WTC11 (cell line): Measurements from ENCODE around the gene HSD17B12.

ENCODE experiments used
- CREB1 ChIP-seq: sonication (generic); formaldehyde crosslinking; IDR thresholded peaks from 2 replicates; pipeline ENCODE4 v1.8.0; 2023; ENCODE audit warnings: mild to moderate bottlenecking, missing genetic modification reagents
- CREM ChIP-seq: sonication (generic); formaldehyde crosslinking; IDR thresholded peaks from 2 replicates; pipeline ENCODE4 v1.8.1; 2022; ENCODE audit warnings: mild to moderate bottlenecking, missing genetic modification reagents, moderate library complexity
- GABPB1 ChIP-seq: sonication (generic); formaldehyde crosslinking; IDR thresholded peaks from 2 replicates; pipeline ENCODE4 v1.8.1; 2023; ENCODE audit warnings: mild to moderate bottlenecking, missing genetic modification reagents
- RELA ChIP-seq: sonication (generic); formaldehyde crosslinking; IDR thresholded peaks from 2 replicates; pipeline ENCODE4 v1.8.1; 2022; ENCODE audit warnings: missing genetic modification reagents, mild to moderate bottlenecking, borderline replicate concordance
- SP1 ChIP-seq: sonication (generic); formaldehyde crosslinking; conservative IDR thresholded peaks from 2 replicates; pipeline ENCODE4 v1.8.1; 2022; ENCODE audit warnings: missing genetic modification reagents
- TEAD4 ChIP-seq: sonication (generic); formaldehyde crosslinking; IDR thresholded peaks from 2 replicates; pipeline ENCODE4 v1.8.0; 2022; ENCODE audit warnings: mild to moderate bottlenecking, missing genetic modification reagents
- ZBTB21 ChIP-seq: sonication (generic); formaldehyde crosslinking; IDR thresholded peaks from 2 replicates; pipeline ENCODE4 v1.8.1; 2023; ENCODE audit warnings: mild to moderate bottlenecking, missing genetic modification reagents, borderline replicate concordance
- TF ChIP-seq, protein P1 (sequence below): sonication (generic); formaldehyde crosslinking; IDR thresholded peaks from 2 replicates; pipeline ENCODE4 v1.8.1; 2022; ENCODE audit warnings: missing genetic modification reagents, borderline replicate concordance
- TF ChIP-seq, protein P2 (sequence below): sonication (generic); formaldehyde crosslinking; conservative IDR thresholded peaks from 2 replicates; pipeline ENCODE4 v1.8.1; 2022; ENCODE audit warnings: mild to moderate bottlenecking, missing genetic modification reagents
- TF ChIP-seq, protein P3 (sequence below): fragments of 200-600 bp; IDR thresholded peaks from 2 replicates; pipeline ENCODE4 v1.8.0; 2022; ENCODE audit warnings: antibody characterized with exemption
- TF ChIP-seq, protein P4 (sequence below): sonication (generic); formaldehyde crosslinking; IDR thresholded peaks from 2 replicates; pipeline ENCODE4 v1.8.0; 2022; ENCODE audit warnings: mild to moderate bottlenecking, missing genetic modification reagents
- TF ChIP-seq, protein P5 (sequence below): sonication (generic); formaldehyde crosslinking; IDR thresholded peaks from 2 replicates; pipeline ENCODE4 v1.8.1; 2022; ENCODE audit warnings: low read depth, mild to moderate bottlenecking, moderate library complexity, missing genetic modification reagents, borderline replicate concordance
- TF ChIP-seq, protein P6 (sequence below): sonication (generic); formaldehyde crosslinking; IDR thresholded peaks from 2 replicates; pipeline ENCODE4 v1.8.0; 2022; ENCODE audit warnings: mild to moderate bottlenecking, missing genetic modification reagents
- TF ChIP-seq, protein P7 (sequence below): fragments of 250-450 bp; sonication (Bioruptor Pico); IDR thresholded peaks from 2 replicates; pipeline ENCODE4 v1.9.0; 2021; ENCODE audit warnings: mild to moderate bottlenecking

DNA sequence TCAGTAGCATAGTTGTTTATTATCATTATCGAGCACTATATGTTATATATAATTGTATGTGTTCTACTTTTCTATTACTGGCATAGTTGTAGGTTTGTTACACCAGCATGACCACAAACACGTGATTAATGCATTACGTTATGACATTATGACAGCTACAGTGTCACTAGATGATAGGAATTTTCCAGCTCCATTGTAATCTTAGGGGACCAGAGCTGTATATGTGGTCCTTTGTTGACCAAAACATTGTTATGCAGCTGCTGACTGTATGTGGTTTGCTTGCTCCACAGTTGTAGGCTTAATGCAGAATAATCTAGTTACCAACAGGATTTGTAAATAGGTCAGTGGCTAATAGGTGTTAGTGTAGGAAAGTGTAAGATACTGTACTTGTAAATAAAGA, 66.1 kb downstream of the HSD17B12 start:
- TF ChIP-seq, protein P1, sequence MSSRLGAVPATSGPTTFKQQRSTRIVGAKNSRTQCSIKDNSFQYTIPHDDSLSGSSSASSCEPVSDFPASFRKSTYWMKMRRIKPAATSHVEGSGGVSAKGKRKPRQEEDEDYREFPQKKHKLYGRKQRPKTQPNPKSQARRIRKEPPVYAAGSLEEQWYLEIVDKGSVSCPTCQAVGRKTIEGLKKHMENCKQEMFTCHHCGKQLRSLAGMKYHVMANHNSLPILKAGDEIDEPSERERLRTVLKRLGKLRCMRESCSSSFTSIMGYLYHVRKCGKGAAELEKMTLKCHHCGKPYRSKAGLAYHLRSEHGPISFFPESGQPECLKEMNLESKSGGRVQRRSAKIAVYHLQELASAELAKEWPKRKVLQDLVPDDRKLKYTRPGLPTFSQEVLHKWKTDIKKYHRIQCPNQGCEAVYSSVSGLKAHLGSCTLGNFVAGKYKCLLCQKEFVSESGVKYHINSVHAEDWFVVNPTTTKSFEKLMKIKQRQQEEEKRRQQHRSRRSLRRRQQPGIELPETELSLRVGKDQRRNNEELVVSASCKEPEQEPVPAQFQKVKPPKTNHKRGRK = no peak
- TF ChIP-seq, protein P2, sequence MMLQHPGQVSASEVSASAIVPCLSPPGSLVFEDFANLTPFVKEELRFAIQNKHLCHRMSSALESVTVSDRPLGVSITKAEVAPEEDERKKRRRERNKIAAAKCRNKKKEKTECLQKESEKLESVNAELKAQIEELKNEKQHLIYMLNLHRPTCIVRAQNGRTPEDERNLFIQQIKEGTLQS (CRISPR knock-in tag) = no peak
- TF ChIP-seq, protein P3, sequence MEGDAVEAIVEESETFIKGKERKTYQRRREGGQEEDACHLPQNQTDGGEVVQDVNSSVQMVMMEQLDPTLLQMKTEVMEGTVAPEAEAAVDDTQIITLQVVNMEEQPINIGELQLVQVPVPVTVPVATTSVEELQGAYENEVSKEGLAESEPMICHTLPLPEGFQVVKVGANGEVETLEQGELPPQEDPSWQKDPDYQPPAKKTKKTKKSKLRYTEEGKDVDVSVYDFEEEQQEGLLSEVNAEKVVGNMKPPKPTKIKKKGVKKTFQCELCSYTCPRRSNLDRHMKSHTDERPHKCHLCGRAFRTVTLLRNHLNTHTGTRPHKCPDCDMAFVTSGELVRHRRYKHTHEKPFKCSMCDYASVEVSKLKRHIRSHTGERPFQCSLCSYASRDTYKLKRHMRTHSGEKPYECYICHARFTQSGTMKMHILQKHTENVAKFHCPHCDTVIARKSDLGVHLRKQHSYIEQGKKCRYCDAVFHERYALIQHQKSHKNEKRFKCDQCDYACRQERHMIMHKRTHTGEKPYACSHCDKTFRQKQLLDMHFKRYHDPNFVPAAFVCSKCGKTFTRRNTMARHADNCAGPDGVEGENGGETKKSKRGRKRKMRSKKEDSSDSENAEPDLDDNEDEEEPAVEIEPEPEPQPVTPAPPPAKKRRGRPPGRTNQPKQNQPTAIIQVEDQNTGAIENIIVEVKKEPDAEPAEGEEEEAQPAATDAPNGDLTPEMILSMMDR = no peak
- TF ChIP-seq, protein P4, sequence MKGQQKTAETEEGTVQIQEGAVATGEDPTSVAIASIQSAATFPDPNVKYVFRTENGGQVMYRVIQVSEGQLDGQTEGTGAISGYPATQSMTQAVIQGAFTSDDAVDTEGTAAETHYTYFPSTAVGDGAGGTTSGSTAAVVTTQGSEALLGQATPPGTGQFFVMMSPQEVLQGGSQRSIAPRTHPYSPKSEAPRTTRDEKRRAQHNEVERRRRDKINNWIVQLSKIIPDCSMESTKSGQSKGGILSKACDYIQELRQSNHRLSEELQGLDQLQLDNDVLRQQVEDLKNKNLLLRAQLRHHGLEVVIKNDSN (CRISPR knock-in tag) = no peak
- TF ChIP-seq, protein P5, sequence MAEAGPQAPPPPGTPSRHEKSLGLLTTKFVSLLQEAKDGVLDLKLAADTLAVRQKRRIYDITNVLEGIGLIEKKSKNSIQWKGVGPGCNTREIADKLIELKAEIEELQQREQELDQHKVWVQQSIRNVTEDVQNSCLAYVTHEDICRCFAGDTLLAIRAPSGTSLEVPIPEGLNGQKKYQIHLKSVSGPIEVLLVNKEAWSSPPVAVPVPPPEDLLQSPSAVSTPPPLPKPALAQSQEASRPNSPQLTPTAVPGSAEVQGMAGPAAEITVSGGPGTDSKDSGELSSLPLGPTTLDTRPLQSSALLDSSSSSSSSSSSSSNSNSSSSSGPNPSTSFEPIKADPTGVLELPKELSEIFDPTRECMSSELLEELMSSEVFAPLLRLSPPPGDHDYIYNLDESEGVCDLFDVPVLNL (CRISPR knock-in tag) = no peak
- no peak for TF ChIP-seq SP1 (CRISPR knock-in tag)
- TF ChIP-seq ZBTB21 = no peak
- no peak for TF ChIP-seq CREM
- TF ChIP-seq TEAD4 (CRISPR knock-in tag) = no peak
- TF ChIP-seq, protein P6, sequence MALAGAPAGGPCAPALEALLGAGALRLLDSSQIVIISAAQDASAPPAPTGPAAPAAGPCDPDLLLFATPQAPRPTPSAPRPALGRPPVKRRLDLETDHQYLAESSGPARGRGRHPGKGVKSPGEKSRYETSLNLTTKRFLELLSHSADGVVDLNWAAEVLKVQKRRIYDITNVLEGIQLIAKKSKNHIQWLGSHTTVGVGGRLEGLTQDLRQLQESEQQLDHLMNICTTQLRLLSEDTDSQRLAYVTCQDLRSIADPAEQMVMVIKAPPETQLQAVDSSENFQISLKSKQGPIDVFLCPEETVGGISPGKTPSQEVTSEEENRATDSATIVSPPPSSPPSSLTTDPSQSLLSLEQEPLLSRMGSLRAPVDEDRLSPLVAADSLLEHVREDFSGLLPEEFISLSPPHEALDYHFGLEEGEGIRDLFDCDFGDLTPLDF = no peak
- no peak for TF ChIP-seq GABPB1 (CRISPR knock-in tag)
- TF ChIP-seq CREB1 (CRISPR knock-in tag) = no peak
- TF ChIP-seq, protein P7, sequence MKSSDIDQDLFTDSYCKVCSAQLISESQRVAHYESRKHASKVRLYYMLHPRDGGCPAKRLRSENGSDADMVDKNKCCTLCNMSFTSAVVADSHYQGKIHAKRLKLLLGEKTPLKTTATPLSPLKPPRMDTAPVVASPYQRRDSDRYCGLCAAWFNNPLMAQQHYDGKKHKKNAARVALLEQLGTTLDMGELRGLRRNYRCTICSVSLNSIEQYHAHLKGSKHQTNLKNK (CRISPR knock-in tag) = no peak
- TF ChIP-seq RELA (CRISPR knock-in tag) = no peak
